H1 (cell line): ENCODE measurements around the gene UNC80.

Source experiments
- BRCA1 ChIP-seq: IDR thresholded peaks from 2 replicates; pipeline ENCODE4 v1.6.1; 2012; ENCODE audit warnings: low read depth, low read length, improper control_type of control experiment
- GTF2F1 ChIP-seq: IDR thresholded peaks from 2 replicates; pipeline ENCODE4 v1.6.1; 2012; ENCODE audit warnings: low read depth, low read length, improper control_type of control experiment, borderline replicate concordance
- MAFK ChIP-seq: IDR thresholded peaks from 2 replicates; pipeline ENCODE4 v1.6.1; 2012; ENCODE audit warnings: low read depth, mild to moderate bottlenecking, improper control_type of control experiment, low read length
- MAX ChIP-seq: IDR thresholded peaks from 2 replicates; pipeline ENCODE4 v1.6.1; 2012; ENCODE audit warnings: inconsistent platforms
- RBBP5 ChIP-seq: IDR thresholded peaks from 2 replicates; pipeline ENCODE4 v1.7.1; 2012; ENCODE audit warnings: low read depth, mild to moderate bottlenecking, inconsistent platforms, low read length, moderate library complexity, borderline replicate concordance
- SUZ12 ChIP-seq: fragments of 200-600 bp; sonication (generic); IDR thresholded peaks from 2 replicates; pipeline ENCODE4 v1.6.1; 2012; ENCODE audit warnings: mild to moderate bottlenecking, inconsistent platforms, low read length, moderate library complexity, mixed read lengths
- YY1 ChIP-seq: IDR thresholded peaks from 2 replicates; pipeline ENCODE4 v1.6.1; 2011; ENCODE audit warnings: low read depth, mild to moderate bottlenecking, low read length
- TF ChIP-seq, protein P1 (sequence below), 3 experiments: IDR thresholded peaks; 1 replicate in 2 of 3; 2 replicates in 1 of 3; pipeline versions ENCODE4 v1.5.1 to v1.6.1; 2011; ENCODE audit warnings: low read length in 3 of 3, mild to moderate bottlenecking in 3 of 3, inconsistent platforms in 2 of 3, low read depth in 1 of 3, moderate library complexity in 1 of 3; ENCODE audit not compliant: insufficient read depth in 1 of 3; ENCODE audit errors: control extremely low read depth in 1 of 3

GRCh38 chr2:210009896-210010295, 238.3 kb downstream of the UNC80 start:
- TF ChIP-seq SUZ12: no peak
- no peak for TF ChIP-seq RBBP5
- TF ChIP-seq YY1: no peak
- TF ChIP-seq, protein P1, sequence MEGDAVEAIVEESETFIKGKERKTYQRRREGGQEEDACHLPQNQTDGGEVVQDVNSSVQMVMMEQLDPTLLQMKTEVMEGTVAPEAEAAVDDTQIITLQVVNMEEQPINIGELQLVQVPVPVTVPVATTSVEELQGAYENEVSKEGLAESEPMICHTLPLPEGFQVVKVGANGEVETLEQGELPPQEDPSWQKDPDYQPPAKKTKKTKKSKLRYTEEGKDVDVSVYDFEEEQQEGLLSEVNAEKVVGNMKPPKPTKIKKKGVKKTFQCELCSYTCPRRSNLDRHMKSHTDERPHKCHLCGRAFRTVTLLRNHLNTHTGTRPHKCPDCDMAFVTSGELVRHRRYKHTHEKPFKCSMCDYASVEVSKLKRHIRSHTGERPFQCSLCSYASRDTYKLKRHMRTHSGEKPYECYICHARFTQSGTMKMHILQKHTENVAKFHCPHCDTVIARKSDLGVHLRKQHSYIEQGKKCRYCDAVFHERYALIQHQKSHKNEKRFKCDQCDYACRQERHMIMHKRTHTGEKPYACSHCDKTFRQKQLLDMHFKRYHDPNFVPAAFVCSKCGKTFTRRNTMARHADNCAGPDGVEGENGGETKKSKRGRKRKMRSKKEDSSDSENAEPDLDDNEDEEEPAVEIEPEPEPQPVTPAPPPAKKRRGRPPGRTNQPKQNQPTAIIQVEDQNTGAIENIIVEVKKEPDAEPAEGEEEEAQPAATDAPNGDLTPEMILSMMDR (IDR thresholded peaks at IDR 0.05; ENCODE audit: control extremely low read depth in 1 of 3, insufficient read depth in 1 of 3, low read depth in 1 of 3, low read length in 3 of 3): no peak
- TF ChIP-seq MAX: no peak
- TF ChIP-seq GTF2F1: no peak
- no peak for TF ChIP-seq BRCA1
- no peak for TF ChIP-seq MAFK
